Hematopoietic multipotent progenitor cell treated with erythropoietin and hydrocortisone succinate and interleukin-3 and kit ligand, for 6 days (in vitro differentiated cells): Measurements from ENCODE around the gene CRYBG2.
"Not testable (repeated sequence)": the region's sequence is repeated elsewhere in the genome, so short reads cannot be mapped to it uniquely, and the experiment has no call there.

ENCODE experiments used
- DNase-seq: peaks from one replicate; pipeline ENCODE4 v3.0.0-alpha.2; 2015

Gene CRYBG2

GRCh38 chr1:26349877-26350244 is 4.1 kb downstream of the CRYBG2 start:
- no peak for DNase-seq

- DNase-seq = no peak
Measured at GRCh38 chr1:26349188-26349876, 4.6 kb downstream of the CRYBG2 start.

GRCh38 chr1:26346274-26347033 is 7.5 kb downstream of the CRYBG2 start:
- no peak for DNase-seq

GRCh38 chr1:26345718-26346117 is 8.2 kb downstream of the CRYBG2 start:
- DNase-seq = no peak

- DNase-seq = no peak
Measured at GRCh38 chr1:26344147-26344920, 9.6 kb downstream of the CRYBG2 start.

GRCh38 chr1:26340047-26340481 is 13.9 kb downstream of the CRYBG2 start:
- no peak for DNase-seq

GRCh38 chr1:26338670-26339069 is 15.3 kb downstream of the CRYBG2 start:
- DNase-seq = no peak

- DNase-seq = no peak
Measured at GRCh38 chr1:26337625-26338024, 16.3 kb downstream of the CRYBG2 start.

GRCh38 chr1:26337206-26337535 is 16.8 kb downstream of the CRYBG2 start:
- no peak for DNase-seq

- peak; percentile 78 for DNase-seq
Measured at GRCh38 chr1:26336477-26337205, 17.3 kb downstream of the CRYBG2 start.

GRCh38 chr1:26335774-26336476 is 18.0 kb downstream of the CRYBG2 start:
- no peak for DNase-seq

GRCh38 chr1:26333312-26333711 is 20.6 kb downstream of the CRYBG2 start:
- not testable (repeated sequence) for DNase-seq

GRCh38 chr1:26330276-26330675 is 23.7 kb downstream of the CRYBG2 start:
- DNase-seq = peak; percentile 23

GRCh38 chr1:26329380-26329779 is 24.6 kb downstream of the CRYBG2 start:
- DNase-seq = not testable (repeated sequence)

- no peak for DNase-seq
Measured at GRCh38 chr1:26328597-26328996, 25.3 kb downstream of the CRYBG2 start.

- no peak for DNase-seq
Measured at GRCh38 chr1:26327956-26328362, 26.0 kb downstream of the CRYBG2 start.

- no peak for DNase-seq
Measured at GRCh38 chr1:26324550-26324949, 29.4 kb downstream of the CRYBG2 start.

GRCh38 chr1:26323382-26323781 is 30.5 kb downstream of the CRYBG2 start:
- DNase-seq = no peak

GRCh38 chr1:26322042-26322331 is 31.9 kb downstream of the CRYBG2 start:
- DNase-seq = no peak

- DNase-seq = peak; percentile 96
Measured at GRCh38 chr1:26321315-26322041, 32.5 kb downstream of the CRYBG2 start.

GRCh38 chr1:26320896-26321295 is 33.0 kb downstream of the CRYBG2 start:
- no peak for DNase-seq
